H54 (cell line): Measurements from ENCODE around the gene CXCR3.
"Not testable (repeated sequence)": the region's sequence is repeated elsewhere in the genome, so short reads cannot be mapped to it uniquely, and the experiment has no call there.

Source experiments
- DNase-seq: peaks from one replicate; pipeline ENCODE4 v3.0.0; 2011; ENCODE audit warnings: low spot score, mixed read lengths; ENCODE audit not compliant: insufficient read length
- FAIRE-seq: peaks from 3 replicates; lab custom pipeline; 2011; peaks lifted over from hg19 to GRCh38; lab: Jason Lieb, UNC
- POLR2A ChIP-seq: IDR thresholded peaks from 2 replicates; pipeline ENCODE4 v1.6.1; 2011; ENCODE audit warnings: low read depth, mild to moderate bottlenecking, low read length

Gene CXCR3

DNA sequence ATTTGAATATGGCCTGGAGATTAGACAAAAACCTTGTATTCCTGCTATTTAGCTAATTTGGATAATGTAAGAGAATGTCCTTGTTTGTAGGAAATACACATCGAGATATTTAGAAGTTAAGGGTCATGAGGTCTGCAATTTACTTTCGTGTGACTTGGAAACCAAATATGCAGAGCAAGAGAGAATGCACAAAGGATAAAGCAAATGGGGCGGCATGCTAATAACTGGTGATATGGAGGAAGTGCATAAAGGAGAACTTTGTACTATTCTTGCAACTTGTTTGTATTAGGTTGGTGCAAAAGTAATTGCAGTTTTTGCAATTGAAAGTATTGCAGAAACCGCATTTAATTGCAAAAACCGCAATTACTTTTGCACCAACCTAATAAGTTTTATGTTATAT lies 7.2 kb upstream of the CXCR3 start:
- DNase-seq (no peak), FAIRE-seq (no peak)
- no peak for TF ChIP-seq POLR2A

DNA sequence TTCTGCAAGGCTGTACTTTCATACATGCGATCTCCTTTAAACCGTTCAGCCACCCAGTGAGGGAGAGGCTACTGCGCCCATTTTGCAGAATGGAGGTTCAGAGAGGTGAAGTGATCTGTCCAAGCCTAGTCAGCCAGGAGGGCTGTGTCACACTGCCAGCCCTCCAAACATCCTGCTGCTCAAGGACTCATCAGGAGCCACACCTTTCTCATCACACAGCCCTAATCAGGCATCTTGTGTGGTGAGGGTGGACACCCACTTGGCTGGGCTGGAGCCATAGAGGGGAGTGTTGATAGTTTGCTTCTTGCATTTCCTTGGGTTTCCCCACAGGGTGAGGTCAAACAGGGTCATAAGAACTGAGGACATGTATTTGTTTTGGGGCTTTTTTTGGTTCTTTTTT lies 5.4 kb upstream of the CXCR3 start:
- FAIRE-seq, result no peak

DNA sequence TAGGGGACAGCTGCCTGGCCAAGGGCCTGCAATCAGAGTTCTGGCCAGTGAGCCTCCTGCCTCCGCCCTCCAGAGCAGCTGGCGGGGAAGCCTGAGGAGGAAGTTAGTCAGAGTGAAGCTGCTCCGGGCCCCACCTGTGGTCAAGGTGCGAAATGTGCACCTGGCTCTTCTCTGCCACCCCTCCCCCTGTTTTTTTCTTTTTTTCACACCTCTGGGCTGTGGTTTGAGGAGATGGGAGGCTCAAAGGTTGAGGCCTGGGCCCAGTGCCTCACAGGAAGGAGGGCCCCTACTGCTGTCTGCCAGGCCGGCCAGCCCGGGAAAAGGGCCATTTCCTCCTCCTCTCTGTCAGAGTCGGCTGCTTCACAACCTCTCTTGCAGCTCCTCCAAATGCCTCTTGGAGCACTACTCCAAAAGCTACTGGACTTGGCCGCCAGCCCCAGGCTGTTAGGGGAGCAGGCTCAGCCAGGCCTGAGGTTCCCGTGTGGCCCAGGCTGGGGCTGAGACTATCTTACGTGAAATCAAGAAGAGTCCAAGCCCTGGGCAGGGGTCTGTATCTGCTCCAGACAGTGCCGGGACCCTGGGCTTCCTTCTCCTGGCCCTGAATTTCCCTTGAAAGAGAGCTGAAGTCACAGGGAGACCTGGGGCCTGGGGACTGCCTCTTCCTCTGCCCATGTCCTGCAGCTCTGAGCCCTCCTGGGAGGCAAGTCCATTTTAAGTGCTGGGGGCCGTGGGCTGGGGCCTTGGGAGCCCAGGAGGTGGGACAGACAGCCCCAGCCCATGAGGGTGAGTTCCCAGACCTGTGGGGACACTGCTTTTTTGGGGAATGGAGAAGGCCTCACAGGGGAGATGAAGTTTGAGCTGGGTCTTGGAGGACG lies 4.5 kb upstream of the CXCR3 start:
- peak; percentile 40 for DNase-seq
- peak; percentile 43 for FAIRE-seq
- no peak for TF ChIP-seq POLR2A

More for the DNA sequence above, 5.4 kb upstream of the CXCR3 start:
- no peak for DNase-seq
- TF ChIP-seq POLR2A, result no peak

DNA sequence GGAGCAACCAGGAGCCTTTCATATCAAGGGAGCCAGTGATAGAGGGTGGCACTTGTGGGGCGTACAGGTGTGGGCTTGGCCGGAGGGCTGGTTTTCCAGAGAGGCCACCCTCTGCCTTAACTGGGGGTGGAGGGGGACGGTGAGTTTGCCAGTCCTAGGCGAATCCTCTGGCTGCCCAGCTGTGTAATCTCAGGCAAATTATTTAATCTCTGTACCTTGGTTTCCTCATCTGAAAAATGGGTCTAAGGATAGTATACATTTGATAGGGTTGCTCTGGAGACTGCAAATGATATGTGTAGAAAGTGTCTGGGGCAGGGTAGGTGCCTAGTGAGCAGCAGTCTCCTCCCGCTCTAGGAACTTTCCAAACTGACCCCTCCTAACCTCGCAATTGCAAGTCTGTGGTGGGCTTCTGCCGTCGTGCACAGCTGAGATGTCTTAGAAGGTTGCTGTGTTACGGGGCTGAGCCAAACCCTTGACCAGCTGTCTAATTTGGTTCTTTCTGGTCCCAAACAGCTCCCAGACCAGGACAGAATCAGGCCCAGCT lies 3.8 kb upstream of the CXCR3 start:
- no peak for FAIRE-seq
- TF ChIP-seq POLR2A, result no peak
- DNase-seq, result no peak

DNA sequence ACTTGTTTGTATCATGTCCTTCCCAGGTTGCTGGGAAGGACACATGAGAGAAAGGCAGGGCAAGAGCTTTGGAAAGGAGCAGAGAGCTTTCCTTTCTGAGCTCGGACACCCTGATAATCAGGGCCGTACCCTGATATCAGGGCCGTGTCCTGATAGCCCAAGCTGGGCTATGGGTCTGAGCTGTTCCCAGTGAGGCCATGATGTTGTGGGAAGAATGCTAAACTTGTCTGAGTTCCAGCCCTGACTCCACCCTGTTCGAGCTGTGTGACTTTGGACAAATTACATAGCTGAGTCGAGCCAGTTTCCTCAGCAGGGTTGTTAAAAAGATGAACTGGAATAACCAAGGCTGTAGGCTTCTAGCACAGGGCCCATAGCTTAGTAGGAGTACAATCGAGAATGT lies 3.3 kb upstream of the CXCR3 start:
- no peak for TF ChIP-seq POLR2A
- no peak for FAIRE-seq
- no peak for DNase-seq

DNA sequence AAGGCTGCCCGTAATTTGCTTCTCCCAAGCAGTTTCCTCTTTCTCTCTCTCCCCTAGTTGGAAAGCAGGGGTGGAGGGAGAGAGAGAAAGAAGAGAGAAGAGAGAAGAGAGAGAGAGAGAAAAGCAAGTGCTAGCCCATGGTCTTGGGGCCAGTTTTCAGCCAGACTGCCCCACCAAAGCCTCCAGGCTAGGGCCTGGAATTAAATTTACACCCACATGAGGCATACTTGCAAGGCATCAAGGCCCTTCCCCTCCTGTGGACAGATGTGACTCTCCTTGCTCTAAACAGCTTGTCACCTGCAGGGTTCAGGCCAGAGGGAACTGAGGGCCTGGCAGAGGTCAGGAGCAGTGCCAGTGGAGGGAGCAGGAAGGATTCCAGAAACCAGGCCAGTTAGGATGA lies 1.7 kb upstream of the CXCR3 start:
- no peak for TF ChIP-seq POLR2A
- DNase-seq, result no peak
- FAIRE-seq, result no peak

DNA sequence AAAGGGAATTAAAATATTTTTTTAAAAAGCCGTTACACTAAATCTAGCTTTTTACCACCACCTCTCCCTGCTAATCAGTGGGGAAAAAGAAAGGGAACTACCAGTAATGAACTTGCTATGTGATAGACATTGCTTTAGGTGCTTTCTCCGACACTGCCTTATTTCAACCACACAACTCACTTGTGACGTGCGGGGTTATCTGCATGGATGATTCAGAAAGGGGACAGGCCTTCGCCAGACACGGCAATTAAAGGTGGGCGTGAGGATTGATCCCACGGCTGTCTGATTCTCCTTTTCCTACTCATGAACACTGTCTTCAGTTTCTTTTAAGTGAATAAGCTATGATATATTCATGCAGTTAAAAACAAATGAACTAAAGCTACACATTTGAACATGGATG lies 882 bp upstream of the CXCR3 start:
- FAIRE-seq (no peak), DNase-seq (no peak)
- no peak for TF ChIP-seq POLR2A

DNA sequence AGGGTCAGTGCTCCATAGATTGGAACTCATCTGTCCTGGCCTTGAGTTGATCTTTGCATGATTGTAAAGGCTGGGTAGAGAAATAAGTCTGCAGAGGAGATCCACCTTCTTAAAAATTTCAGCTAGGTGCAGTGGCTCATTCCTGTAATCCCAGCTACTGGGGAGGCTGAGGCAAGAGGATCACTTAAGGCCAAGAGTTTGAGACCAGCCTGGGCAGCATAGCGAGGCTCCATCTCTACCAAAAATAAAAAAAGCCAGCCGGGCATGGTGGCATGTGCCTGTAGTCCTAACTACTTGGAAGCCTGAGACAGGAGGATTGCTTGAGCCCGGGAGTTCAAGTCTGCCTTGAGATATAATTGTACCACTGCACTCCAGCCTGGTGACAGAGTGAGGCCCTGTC lies 476 bp upstream of the CXCR3 start:
- TF ChIP-seq POLR2A, result no peak
- FAIRE-seq (no peak), DNase-seq (no peak)

DNA sequence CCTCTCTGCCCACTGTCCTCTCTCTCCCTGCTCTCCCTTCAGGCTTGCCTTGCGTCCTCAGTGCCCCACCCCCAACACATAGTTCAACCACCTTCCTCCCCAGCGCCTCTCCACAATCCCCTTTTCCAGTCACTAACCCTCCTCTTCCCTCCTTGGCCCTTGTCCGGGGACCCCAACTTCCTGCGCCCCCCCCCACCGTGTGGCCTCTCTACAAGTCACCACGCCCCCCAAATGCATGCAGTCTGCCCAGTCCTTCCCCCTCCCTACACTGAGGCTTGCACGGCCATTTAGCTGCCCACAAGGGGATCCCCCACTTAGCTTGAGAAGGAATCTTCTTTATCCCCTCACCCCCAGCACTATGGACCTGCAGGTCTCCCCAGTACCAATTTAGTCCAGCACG lies 569 bp downstream of the CXCR3 start:
- no peak for TF ChIP-seq POLR2A
- FAIRE-seq (no peak), DNase-seq (no peak)

DNA sequence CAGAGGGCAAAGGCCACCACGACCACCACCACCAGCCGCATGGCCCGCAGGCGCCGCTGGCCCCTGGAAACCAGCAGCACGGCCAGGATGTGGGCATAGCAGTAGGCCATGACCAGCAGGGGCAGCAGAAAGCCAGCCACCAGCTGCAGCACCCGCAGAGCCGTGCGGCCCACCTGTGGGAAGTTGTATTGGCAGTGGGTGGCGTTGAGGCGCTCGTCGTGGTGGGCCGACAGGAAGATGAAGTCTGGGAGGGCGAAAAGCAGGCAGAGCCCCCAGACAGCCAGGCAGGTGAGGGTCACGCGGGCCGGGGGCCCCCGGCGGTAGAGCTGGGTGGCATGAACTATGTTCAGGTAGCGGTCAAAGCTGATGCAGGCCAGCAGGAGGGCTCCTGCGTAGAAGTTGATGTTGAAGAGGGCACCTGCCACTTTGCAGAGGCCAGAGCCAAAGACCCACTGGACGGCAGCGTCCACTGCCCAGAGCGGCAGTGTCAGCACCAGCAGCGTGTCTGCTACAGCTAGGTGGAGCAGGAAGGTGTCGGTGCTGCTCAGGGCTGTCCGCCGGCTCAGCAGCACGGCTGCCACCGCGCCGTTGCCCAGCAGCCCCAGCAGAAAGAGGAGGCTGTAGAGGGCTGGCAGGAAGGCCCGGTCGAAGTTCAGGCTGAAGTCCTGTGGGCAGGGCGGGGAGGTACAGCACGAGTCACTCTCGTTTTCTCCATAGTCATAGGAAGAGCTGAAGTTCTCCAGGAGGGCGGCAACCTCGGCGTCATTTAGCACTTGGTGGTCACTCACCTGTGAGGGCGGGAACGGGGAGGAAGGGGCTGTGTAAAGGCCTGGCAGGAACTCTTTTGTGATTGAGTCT lies 1.4 kb downstream of the CXCR3 start:
- no peak for DNase-seq
- no peak for FAIRE-seq
- no peak for TF ChIP-seq POLR2A

DNA sequence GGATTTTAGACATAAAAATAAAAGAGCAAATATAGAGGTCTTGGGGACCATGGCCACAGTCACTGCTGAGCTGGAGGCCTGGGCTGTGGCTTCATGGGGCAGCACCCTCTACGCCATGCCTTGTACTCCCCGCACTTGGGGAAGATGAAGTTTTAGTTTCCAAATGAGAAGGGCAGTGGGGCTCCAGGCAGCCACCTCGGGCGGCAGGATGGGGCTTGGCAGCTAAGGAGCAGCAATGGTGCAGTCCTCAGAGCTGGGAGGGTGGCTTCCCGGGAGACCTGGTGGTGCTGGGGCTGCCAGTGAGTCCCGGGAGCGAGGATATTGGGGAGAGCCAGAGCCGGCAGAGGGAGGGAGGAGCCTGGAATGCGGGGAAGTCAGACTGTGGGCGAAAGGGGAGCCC lies 2.4 kb downstream of the CXCR3 start:
- TF ChIP-seq POLR2A, result no peak
- FAIRE-seq (no peak), DNase-seq (no peak)

DNA sequence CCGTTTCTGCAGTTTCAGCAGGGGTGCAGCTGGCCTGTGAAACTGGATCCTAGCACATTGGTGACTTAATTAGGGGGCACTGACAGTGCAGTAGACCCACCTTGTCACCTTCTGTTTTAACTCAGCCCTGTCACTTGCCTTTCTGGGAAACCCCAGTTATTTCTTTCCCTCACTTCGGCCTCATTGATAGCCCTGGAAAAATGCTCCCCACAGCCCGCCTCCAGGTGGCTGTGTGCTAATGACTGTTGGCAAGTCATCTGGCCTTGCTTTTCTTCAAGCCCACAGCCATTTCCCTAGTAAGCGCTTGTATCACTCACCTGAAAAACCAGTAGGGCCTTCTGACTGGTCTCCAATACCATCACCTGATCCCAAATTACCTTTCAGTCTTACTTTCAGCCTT lies 3.3 kb downstream of the CXCR3 start:
- no peak for FAIRE-seq
- DNase-seq, result no peak
- no peak for TF ChIP-seq POLR2A

DNA sequence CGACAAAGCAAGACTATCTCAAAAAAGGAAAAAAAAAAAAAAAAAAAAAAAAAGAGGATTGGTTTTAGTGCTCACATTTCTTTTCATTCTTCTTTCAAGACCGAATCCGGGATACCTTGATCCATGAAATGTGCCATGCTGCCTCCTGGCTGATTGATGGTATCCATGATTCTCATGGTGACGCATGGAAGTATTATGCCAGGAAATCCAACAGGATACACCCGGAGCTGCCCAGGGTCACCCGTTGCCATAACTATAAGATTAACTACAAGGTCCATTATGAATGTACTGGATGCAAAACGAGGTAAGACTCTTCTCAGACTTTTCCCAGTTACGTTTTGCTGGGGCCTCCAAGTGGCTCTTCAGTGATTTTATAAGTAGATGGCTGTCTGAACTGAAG lies 6.1 kb downstream of the CXCR3 start:
- DNase-seq, result no peak
- TF ChIP-seq POLR2A, result no peak
- no peak for FAIRE-seq

DNA sequence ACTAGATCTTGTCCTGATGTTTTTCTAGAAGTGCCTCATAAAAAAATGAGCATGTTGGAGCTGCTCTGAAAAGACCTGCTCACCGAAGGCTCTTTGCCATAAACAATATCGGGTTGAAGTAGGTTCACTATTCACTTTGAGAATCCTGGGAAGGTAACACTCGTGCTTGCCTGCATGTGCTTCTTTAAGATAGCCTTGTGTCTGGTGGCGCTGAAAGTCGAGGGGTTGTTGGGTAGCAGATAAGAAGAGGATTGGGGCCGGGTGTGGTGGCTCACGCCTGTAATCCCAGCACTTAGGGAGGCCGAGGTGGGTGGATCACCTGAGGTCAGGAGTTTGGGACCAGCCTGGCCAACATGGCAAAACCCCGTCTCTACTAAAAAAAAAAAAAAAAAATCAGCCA lies 6.6 kb downstream of the CXCR3 start:
- not testable (repeated sequence) for DNase-seq, FAIRE-seq

DNA sequence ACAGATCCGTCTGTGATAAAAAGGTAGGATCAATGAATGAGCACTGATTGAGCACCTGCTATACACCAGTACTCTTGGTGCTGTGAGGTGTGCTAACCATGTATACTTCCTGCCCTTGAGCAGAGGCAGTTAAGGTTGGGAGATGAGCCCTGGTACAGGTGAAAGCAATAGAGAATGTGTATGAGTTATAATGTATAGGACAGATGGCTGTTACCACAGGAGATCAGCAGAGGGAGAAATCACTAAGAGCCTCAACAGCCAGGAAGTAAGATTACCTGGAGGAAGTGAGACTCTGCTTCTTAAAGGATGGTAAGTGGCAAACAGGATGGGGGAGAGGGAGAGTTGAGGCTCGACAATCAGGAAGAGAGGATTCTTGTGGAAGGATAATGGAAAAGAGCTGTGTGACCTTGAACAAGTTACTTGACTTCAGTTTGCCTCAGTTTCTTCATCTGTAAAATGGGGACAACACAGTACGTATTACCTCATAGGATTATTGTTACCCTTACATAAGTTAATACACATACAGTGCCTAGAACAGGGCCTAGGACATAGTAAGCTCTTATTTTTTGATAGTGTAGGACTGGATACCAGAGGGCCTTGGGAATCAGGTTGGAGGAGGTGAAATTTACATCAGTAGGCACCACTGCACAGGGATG lies 9.1 kb downstream of the CXCR3 start:
- DNase-seq, result no peak
- TF ChIP-seq POLR2A, result no peak
- no peak for FAIRE-seq
